ENCODE measurements around the gene MNX1.

The MNX1 gene

DNA sequence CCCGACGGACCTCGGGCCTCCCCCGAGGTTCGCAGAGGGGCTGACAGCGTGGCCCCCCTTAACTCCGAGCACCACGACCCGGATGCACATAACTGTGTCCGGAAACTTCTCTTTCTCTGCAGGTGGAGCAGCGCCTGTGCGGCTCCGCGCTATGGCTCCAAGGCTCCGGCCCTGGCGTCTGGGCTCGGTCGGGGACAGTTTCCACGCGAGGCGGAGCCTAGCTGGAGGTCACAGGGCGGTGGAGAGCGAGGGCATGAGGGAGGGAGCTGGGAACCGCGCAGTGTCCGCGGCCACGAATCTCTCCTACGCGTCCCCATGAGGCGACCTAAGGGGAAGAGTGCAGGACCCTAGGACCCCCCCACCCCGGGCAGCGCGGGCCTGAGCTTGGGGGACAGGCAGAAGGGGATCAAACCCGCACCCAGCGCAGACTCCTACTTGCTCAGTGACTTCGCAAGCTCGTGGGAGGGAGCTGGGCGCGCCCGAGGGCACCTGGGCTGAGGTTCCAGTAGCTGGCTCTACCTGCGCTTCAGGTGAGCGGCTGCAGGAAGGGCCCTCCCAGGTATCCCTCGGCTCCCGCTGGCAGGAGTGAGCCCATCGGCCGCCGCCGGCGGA is 8.6 kb upstream of the MNX1 start:
- no peak overlapping the region for H3K4me3 ChIP-seq (replicated peaks; ENCODE audit: low read depth, low read length)
- TF ChIP-seq, protein P1, sequence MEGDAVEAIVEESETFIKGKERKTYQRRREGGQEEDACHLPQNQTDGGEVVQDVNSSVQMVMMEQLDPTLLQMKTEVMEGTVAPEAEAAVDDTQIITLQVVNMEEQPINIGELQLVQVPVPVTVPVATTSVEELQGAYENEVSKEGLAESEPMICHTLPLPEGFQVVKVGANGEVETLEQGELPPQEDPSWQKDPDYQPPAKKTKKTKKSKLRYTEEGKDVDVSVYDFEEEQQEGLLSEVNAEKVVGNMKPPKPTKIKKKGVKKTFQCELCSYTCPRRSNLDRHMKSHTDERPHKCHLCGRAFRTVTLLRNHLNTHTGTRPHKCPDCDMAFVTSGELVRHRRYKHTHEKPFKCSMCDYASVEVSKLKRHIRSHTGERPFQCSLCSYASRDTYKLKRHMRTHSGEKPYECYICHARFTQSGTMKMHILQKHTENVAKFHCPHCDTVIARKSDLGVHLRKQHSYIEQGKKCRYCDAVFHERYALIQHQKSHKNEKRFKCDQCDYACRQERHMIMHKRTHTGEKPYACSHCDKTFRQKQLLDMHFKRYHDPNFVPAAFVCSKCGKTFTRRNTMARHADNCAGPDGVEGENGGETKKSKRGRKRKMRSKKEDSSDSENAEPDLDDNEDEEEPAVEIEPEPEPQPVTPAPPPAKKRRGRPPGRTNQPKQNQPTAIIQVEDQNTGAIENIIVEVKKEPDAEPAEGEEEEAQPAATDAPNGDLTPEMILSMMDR (IDR thresholded peaks at IDR 0.05; ENCODE audit: low read length, missing control alignments), result no peak
- DNase-seq (ENCODE audit: low read depth), result no peak

DNA sequence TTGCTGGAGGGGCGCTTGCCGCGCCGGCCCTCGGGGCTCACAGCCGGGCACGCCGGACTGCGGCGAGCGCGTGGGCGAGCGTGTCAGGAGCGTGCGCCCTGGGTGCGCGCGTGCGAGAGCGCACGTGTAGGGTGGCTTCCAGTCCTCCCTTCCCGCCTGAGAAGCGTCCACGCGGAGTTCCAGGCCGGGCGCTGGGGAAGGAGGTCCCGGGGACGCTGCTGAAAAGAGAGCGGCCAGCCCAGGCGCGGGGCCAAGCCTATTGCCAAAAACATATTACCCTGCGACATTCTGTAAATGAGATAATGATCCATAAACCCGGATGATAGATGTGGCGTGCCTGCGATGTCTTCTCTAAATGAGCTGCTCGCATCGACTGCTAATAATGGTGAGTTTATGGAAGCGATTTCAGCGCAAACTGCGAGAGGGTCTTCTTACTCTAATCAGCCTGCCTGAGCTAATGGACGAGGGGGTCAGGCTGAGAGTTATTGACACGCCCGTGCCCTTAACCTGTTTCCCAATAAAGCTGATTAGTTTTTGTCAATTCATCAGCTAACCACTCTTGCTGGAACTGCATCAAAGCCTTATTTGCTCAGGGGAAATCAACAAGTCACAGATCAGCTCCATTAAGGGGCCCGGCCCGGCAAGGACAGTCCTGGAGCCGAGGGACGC is 8.0 kb upstream of the MNX1 start:
- TF ChIP-seq, protein P1 (IDR thresholded peaks at IDR 0.05; ENCODE audit: low read length, missing control alignments), result no peak
- H3K4me3 ChIP-seq (replicated peaks; ENCODE audit: low read depth, low read length), result no peak overlapping the region
- DNase-seq (ENCODE audit: low read depth), result no peak

DNA sequence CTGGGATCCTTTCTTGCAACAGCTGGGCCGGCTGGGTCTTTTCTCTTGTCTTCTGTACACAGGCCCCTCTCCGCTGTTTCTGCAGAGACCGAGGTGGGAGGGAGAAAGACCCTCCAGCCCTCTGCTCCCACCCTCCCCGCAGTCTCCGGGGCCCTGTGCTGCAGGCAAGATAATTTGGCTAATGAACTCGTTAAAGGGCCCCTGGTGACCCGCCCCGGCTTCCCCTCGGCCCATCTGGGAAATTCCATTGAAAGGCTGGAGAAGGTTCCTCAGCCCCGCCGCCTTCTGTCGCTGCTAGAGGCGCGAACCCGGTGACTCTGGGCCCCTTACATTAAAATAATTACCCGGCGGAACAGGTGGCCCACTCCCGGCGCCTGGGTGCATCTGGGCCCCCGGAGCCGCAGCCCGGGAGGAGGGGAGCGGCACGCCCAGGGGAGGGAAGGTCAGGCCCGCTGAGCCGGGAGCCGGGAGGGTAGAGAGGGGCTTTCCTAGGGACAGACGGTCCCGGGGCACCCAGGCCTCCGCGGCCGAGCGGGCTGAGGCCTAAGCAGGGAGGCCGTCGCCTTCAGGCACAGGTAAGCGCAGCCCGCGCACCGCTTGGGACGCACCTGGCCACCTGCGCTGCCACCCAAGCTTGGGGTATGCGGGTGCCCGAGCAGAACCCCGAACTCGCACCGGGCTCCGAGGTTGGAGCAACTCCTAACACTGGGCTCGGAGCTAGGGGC is 7.3 kb upstream of the MNX1 start:
- no peak for DNase-seq (ENCODE audit: low read depth)
- no peak overlapping the region for H3K4me3 ChIP-seq (replicated peaks; ENCODE audit: low read depth, low read length)
- TF ChIP-seq, protein P1 (IDR thresholded peaks at IDR 0.05; ENCODE audit: low read length, missing control alignments), result no peak

DNA sequence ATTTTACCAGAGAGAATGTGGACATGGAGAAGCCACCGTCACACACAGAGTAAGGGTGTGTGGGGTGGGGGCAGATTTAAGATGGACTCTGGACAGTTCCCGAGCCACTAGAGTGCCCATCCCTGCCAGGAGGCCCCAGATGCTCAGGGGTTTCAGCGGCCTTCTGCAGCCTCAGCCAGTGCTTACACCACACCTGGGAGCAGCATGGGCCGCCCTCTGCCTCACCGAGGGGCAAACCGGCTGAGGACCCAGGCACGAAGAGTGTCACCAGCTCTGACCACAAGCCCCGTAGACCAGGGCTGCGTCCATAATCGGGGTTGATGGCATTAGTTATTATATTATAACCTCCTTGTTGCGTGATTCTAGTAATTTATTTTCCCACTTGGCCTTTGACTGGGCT is 6.7 kb upstream of the MNX1 start:
- no peak overlapping the region for H3K4me3 ChIP-seq (replicated peaks; ENCODE audit: low read depth, low read length)
- TF ChIP-seq, protein P1 (IDR thresholded peaks at IDR 0.05; ENCODE audit: low read length, missing control alignments), result no peak
- no peak for DNase-seq (ENCODE audit: low read depth)

DNA sequence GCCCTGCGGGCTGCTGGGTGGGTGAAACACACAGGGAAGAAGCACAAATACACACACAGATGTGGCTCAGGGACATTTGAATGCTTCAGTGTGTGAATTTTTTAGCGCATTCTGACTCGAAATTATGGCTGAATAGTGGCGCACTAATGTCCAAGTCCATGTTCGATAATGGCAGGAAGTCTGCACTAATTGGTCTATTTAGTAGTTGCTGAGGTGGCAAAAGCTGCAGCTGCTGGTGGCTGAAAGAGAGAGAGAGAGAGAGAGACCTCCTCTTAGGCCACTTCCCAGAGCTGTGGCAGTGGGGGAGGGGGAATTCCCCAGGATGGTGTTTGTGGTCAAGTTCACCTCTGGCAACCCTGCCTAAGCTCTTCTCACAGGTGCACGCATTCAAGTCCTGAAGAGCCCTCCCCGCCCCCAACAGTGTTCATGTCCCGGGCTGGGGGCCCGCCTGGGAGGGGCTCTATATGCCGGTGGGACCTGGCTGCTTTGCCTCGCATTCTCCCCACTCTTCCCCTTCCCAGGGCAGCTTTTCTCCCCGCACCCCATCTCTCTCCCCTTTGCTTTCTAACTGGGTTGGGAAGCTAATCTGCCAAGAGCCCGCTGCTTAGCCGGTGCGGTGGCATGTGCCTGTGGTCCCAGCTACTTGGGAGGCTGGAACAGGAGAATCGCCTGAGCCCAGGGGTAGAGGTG is 6.0 kb upstream of the MNX1 start:
- TF ChIP-seq, protein P1 (IDR thresholded peaks at IDR 0.05; ENCODE audit: low read length, missing control alignments), result no peak
- no peak overlapping the region for H3K4me3 ChIP-seq (replicated peaks; ENCODE audit: low read depth, low read length)
- DNase-seq (ENCODE audit: low read depth), result no peak

DNA sequence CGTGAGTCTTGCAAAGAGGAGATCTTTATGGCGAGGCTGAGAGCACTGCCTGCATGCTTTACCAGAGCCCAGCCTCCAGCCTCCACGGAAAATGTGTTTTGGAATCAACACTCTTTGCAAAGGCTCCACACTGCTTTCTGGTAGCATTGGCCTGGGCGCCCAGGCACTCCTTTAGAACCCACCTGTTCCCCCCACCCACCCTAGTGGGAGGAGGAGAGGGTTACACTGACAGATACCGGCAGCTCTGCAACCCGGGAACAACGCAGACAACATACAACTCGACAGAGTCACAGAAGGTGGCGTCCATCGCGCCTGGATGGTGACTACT is 5.5 kb upstream of the MNX1 start:
- H3K4me3 ChIP-seq (replicated peaks; ENCODE audit: low read depth, low read length), result no peak overlapping the region
- TF ChIP-seq, protein P1 (IDR thresholded peaks at IDR 0.05; ENCODE audit: low read length, missing control alignments), result no peak
- DNase-seq (ENCODE audit: low read depth), result no peak
